GM18520 (cell line): ENCODE results near the gene FEM1A.
"Not testable (repeated sequence)": the region's sequence is repeated elsewhere in the genome, so short reads cannot be mapped to it uniquely, and the experiment has no call there.

ENCODE experiments used
- ATAC-seq: cut with Tn5 transposase; IDR thresholded peaks from one replicate; pipeline ENCODE4 v1.9.1; 2021; ENCODE audit not compliant: unreplicated experiment

The FEM1A gene

GRCh38 chr19:4811328-4812131 lies 20.0 kb downstream of the FEM1A start:
- ATAC-seq: no peak

- ATAC-seq: no peak
Observed at GRCh38 chr19:4814625-4815425, 23.3 kb downstream of the FEM1A start.

- ATAC-seq: no peak
Observed at GRCh38 chr19:4815426-4816201, 24.1 kb downstream of the FEM1A start.

- no peak for ATAC-seq
Observed at GRCh38 chr19:4816202-4816949, 24.8 kb downstream of the FEM1A start.

GRCh38 chr19:4816950-4817278 lies 25.4 kb downstream of the FEM1A start:
- ATAC-seq: no peak

- no peak for ATAC-seq
Observed at GRCh38 chr19:4817467-4818277, 26.1 kb downstream of the FEM1A start.

GRCh38 chr19:4821265-4821664 lies 29.7 kb downstream of the FEM1A start:
- no peak for ATAC-seq

GRCh38 chr19:4822354-4822753 lies 30.8 kb downstream of the FEM1A start:
- not testable (repeated sequence) for ATAC-seq

GRCh38 chr19:4823577-4823976 lies 32.0 kb downstream of the FEM1A start:
- no peak for ATAC-seq

- ATAC-seq: no peak
Observed at GRCh38 chr19:4829001-4829712, 37.6 kb downstream of the FEM1A start.

- no peak for ATAC-seq
Observed at GRCh38 chr19:4830332-4830731, 38.8 kb downstream of the FEM1A start.

GRCh38 chr19:4830768-4831265 lies 39.3 kb downstream of the FEM1A start:
- no peak for ATAC-seq

- ATAC-seq: peak; percentile 60
Observed at GRCh38 chr19:4831304-4831978, 39.9 kb downstream of the FEM1A start, which contains the start of gene TICAM1. Gene TICAM1 (minus strand): TSS chr19:4831712. CDS start chr19:4818377, 13,335 bp downstream.

GRCh38 chr19:4831979-4832340 lies 40.4 kb downstream of the FEM1A start:
- not testable (repeated sequence) for ATAC-seq

GRCh38 chr19:4832776-4833175 lies 41.2 kb downstream of the FEM1A start:
- no peak for ATAC-seq

GRCh38 chr19:4839192-4839591 lies 47.7 kb downstream of the FEM1A start:
- ATAC-seq: no peak

GRCh38 chr19:4843647-4843965 lies 52.1 kb downstream of the FEM1A start:
- ATAC-seq: no peak

- ATAC-seq: no peak
Observed at GRCh38 chr19:4844348-4845179, 53.0 kb downstream of the FEM1A start.
